GM19372 (cell line): ENCODE results near the gene PKP3.

Experiments
- ATAC-seq: cut with Tn5 transposase; IDR thresholded peaks from one replicate; pipeline ENCODE4 v1.9.1; 2021; ENCODE audit warnings: mild to moderate bottlenecking, low read depth, moderate library complexity; ENCODE audit not compliant: unreplicated experiment

PKP3 gene

DNA sequence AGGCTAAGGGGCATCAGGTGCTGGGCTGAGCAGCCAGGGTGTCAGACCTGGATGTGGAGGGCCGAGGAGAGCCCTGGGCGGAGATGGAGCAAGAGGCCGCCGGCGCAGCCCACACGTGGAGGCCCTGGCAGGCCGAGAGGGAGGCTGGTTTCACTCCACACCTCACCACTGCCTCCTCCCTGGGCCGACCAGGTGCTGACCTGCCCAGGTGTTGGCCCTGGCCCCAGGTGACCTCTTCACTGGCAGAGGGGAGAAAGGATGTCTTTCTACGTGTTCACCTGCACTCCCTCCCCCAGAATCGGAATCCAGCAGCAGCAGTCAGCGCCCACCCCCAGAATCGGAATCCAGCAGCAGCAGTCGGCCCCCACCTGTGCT, 47.0 kb downstream of the PKP3 start:
- no peak for ATAC-seq

- peak; percentile 68 for ATAC-seq
These were observed 47.6 kb downstream of the PKP3 start, which contains the start of gene ANO9 for GRCh38 chr11:441418-442274. TSS of gene ANO9 (minus strand) at chr11:442011. CDS start at chr11:441926, 85 bp downstream.

GRCh38 chr11:442611-443081, 48.6 kb downstream of the PKP3 start:
- no peak for ATAC-seq

GRCh38 chr11:443542-444199, 49.7 kb downstream of the PKP3 start:
- ATAC-seq = no peak

- ATAC-seq = no peak
These were observed 50.6 kb downstream of the PKP3 start for GRCh38 chr11:444396-445144.

GRCh38 chr11:445765-446588, 52.0 kb downstream of the PKP3 start:
- ATAC-seq = no peak

- ATAC-seq = no peak
These were observed 52.9 kb downstream of the PKP3 start for GRCh38 chr11:446891-447290.

DNA sequence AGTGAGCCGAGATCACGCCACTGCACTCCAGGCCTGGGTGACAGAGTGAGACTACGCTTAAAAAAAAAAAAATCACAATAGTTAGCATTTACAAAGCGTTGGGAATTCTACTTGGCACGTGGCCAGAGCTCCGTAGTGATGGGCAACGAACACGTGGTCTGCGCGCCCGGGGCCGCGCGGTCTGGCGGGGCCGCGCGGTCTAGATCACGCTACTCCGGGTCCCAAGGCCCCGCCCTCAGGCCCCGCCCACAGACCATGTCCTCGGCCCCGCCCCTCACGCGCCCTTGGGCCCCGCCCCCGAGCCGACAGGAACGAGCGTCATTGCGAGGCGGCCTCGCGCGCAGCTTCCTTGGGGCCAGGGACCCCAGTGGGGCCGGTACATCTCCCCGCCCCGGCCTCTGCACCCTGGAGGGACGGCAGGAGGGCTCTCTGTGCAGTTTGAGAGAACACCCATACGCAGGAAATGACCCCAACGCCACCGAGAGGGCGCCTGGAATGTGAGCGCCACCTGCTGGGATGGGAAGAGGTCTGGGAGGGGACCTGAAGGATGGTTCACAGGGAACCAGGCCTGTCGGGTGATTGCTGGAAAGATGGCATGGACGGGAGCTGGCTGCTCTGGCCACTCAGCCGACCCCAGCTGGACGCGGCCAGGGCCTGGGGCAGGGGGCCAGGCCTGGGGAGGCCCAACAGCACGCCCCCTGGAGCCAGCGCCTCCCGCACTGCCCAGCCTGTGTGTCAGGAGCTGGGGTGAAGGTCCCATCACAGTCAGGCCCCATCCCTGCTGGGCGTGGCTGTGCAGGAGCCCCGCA, 54.1 kb downstream of the PKP3 start:
- peak; percentile 47 for ATAC-seq

DNA sequence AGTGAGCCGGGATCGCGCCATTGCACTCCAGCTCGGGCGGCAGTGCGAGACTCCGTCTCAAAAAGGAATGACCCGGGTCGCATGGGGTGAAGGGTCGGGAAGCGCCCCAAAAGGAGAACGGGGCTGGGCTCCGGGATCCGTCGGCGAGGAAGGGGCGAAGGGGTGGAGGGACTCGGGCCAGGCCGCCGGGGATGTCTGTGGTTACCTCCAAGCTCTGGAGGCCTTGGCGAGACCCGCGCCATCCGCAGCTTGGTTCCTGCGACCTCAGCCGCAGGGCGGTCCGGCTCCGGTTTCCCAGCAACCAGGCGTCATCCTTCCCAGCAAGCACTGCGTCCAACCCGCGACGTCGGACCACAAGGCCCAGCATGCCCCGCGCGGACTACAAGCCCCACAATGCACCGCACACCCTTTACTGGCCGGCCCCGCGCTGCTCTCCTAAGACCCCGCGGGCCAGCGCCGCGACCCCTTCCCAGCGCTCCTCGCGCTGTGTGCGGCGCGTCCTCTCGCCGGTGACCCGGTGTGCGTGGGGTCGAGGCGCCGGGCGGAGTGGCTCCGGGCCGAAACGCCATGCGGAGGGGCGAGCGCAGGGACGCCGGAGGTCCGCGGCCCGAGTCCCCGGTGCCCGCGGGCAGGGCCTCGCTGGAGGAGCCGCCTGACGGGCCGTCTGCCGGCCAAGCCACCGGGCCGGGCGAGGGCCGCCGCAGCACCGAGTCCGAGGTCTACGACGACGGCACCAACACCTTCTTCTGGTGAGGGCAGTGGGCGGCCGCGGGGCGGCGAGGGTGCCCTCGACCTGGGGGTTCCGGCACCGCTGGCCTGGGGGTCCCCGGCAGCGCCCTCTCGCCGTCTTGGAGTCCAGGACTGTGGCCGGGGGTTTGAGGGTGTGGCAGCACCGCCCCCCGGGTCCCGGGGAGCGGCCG, 56.1 kb downstream of the PKP3 start, which contains the start of gene PTDSS2:
TSS of gene PTDSS2 (plus strand) at position 391 of the 920 bp plus-strand sequence. CDS start at position 568, 177 bp downstream.
- peak; percentile 73 for ATAC-seq

GRCh38 chr11:450809-451451, 56.9 kb downstream of the PKP3 start:
- peak; percentile 4 for ATAC-seq

- no peak for ATAC-seq
These were observed 57.7 kb downstream of the PKP3 start for GRCh38 chr11:451738-452137.

DNA sequence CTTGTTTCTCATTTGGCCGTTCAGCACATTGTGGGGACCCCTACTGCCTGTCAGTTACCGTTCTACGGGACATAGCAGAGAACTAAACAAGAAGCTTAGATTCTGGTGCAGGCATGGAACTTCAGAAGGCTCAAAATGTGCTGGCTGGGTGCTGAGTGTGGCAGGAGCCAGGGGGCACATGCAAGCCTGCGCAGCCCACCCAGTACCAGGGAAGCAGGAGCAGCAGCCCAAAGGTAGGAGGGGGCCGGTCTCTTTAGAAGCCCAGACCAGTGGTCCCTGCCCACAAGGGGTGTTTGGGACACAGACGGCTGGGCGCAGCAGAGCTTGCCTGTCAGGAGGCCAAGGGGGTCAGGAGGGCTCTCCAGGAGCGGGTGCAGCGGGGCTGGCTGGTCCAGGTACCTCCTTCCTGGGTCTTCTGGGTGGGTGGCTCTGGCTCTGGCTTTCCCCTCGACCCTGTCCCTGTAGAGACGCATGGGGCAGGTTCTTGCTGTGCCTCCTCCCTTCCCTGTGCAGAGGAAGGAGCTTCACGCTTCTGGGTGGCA, 58.3 kb downstream of the PKP3 start:
- no peak for ATAC-seq

- ATAC-seq = no peak
These were observed 59.0 kb downstream of the PKP3 start for GRCh38 chr11:452916-453527.

DNA sequence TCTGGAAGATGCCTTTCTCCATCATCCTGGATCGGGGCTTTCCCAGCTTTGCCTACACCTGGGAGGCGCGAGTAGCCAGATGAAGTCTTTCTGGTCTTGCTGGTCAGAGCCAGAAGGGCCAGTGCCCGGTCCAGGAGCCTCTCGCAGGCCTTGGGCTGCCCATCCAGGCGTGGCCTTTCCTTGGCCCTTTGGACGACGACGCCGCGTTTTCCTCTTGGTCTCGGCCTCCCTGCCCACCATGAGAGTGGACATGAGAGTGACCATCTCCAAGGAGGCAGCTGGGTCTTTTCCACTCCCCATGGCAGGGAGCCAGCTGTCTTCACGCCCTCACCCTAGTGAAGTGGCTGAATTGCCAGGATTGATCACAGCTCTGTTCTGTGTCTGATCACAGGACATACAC, 59.6 kb downstream of the PKP3 start:
- no peak for ATAC-seq

DNA sequence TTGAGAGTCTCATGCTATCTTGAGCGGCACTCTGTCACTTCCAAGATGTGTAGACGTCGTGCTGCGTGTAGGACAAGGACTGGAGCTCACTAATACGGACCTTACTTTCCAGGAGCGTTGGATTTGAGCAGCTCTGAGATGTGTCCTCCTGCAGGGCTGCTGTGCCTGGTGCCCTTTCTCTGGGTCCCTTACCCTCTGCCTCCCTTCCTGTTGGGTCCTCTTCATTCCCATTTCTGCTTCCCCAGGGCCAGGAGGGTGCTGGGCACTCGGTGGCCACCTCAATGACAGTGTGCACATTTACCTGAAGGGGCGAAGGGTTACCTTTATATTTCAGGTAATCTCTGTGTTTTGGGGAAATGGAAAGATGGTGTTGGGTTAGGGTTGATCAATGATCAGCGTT, 60.0 kb downstream of the PKP3 start:
- no peak for ATAC-seq
